HG02571 (cell line): ENCODE results near the gene ILRUN.
"Not testable (repeated sequence)": the region's sequence is repeated elsewhere in the genome, so short reads cannot be mapped to it uniquely, and the experiment has no call there.

Experiments
- ATAC-seq: cut with Tn5 transposase; IDR thresholded peaks from one replicate; pipeline ENCODE4 v1.9.1; 2021; ENCODE audit warnings: mild to moderate bottlenecking, moderate library complexity; ENCODE audit not compliant: unreplicated experiment

ILRUN gene

GRCh38 chr6:34697904-34698559 lies 1.5 kb upstream of the ILRUN start:
- no peak for ATAC-seq

- ATAC-seq, result no peak
Measured at GRCh38 chr6:34697544-34697836, 923 bp upstream of the ILRUN start.

GRCh38 chr6:34696189-34696738 lies 303 bp downstream of the ILRUN start:
- peak; percentile 28 for ATAC-seq

- no peak for ATAC-seq
Measured at GRCh38 chr6:34695729-34696188, 808 bp downstream of the ILRUN start.

GRCh38 chr6:34692280-34692679 lies 4.3 kb downstream of the ILRUN start:
- no peak for ATAC-seq

GRCh38 chr6:34689742-34690141 lies 6.8 kb downstream of the ILRUN start:
- no peak for ATAC-seq

GRCh38 chr6:34688956-34689355 lies 7.6 kb downstream of the ILRUN start:
- no peak for ATAC-seq

- no peak for ATAC-seq
Measured at GRCh38 chr6:34684919-34685318, 11.6 kb downstream of the ILRUN start.

- ATAC-seq, result no peak
Measured at GRCh38 chr6:34684364-34684763, 12.2 kb downstream of the ILRUN start.

- no peak for ATAC-seq
Measured at GRCh38 chr6:34680802-34681515, 15.6 kb downstream of the ILRUN start.

- ATAC-seq, result not testable (repeated sequence)
Measured at GRCh38 chr6:34680313-34680712, 16.3 kb downstream of the ILRUN start.

GRCh38 chr6:34679552-34680253 lies 16.9 kb downstream of the ILRUN start:
- ATAC-seq, result no peak

- no peak for ATAC-seq
Measured at GRCh38 chr6:34676140-34676539, 20.4 kb downstream of the ILRUN start.

- not testable (repeated sequence) for ATAC-seq
Measured at GRCh38 chr6:34674930-34675329, 21.6 kb downstream of the ILRUN start.

GRCh38 chr6:34674268-34674639 lies 22.3 kb downstream of the ILRUN start:
- no peak for ATAC-seq

- no peak for ATAC-seq
Measured at GRCh38 chr6:34673064-34673463, 23.5 kb downstream of the ILRUN start.

GRCh38 chr6:34672657-34673043 lies 23.9 kb downstream of the ILRUN start:
- ATAC-seq, result no peak

- ATAC-seq, result peak; percentile 67
Measured at GRCh38 chr6:34671801-34672656, 24.5 kb downstream of the ILRUN start.

GRCh38 chr6:34671367-34671766 lies 25.2 kb downstream of the ILRUN start:
- ATAC-seq, result no peak

- ATAC-seq, result not testable (repeated sequence)
Measured at GRCh38 chr6:34668799-34669198, 27.8 kb downstream of the ILRUN start.
